ENCODE results near the gene STK4.

GRCh38 chr20:45077559-45077958 lies 111.2 kb downstream of the STK4 start:
- no peak for TF ChIP-seq EZH2 (IDR thresholded peaks at IDR 0.05; ENCODE audit: borderline replicate concordance, low read depth, low read length, poor library complexity, severe bottlenecking)
- TF ChIP-seq CTCF (conservative IDR thresholded peaks at IDR 0.05; ENCODE audit: low read depth, low read length): no peak
